NCI-H774 (cell line): ENCODE measurements around the gene SCFD2.
"Not testable (repeated sequence)": the region's sequence is repeated elsewhere in the genome, so short reads cannot be mapped to it uniquely, and the experiment has no call there.

ENCODE experiments used
- DNase-seq: peaks from one replicate; lab custom pipeline; 2025; lab: John Stamatoyannopoulos, UW

Gene SCFD2

GRCh38 chr4:53139256-53139655 lies 226.6 kb downstream of the SCFD2 start:
- not testable (repeated sequence) for DNase-seq

DNA sequence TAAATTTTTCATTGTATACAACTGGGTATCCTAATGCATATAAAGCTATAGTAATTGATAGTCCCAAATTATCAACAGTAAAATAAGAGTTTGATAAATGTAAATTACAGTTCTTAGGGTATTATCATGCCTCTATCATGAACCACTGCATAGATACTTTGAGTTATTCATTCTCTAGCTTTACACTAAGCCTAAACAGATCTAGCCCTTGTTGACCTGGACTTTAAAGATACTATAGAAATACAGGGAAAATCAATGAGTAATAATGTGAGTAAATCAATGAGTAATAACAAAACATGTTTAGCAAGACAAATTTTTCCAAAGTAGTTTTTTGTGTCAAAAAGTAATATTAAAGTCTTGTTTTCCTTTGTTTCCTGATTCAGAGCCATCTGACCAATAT lies 228.4 kb downstream of the SCFD2 start:
- no peak for DNase-seq

- no peak for DNase-seq
Observed at GRCh38 chr4:53136954-53137353, 228.9 kb downstream of the SCFD2 start.

DNA sequence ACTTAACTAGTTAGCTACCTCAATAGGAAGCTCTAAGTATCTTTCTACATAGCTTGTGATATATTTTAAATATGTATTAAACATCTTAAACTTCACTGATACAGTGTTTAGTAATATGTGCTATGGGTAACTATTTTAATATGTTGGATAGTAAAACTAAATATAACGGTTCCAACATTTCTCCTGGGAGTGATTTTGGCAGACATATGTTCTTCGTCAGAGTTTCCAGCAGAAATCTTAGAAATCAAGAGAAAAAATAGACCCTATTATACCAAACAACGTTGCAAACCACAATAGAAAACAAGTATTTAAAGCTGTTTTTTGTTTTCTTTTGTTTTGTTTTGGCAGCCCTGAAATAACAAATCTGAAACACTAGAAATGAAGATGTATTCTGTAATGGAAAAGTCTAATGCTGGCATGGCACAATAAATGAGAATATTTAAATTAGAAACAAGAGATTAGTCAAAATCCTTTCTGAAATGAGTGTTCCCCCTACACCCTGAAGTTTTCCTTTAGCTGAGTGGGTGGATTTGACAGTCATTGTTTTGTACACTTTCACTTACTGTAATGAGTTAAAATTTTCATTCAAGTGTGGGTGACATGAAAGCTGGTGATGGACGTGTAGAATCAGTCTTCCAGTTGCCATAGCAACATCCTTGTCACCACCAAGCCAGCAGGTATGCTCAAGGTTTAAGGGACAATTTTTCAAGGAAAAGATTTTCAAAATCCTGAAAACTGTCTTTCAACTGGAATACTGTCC lies 233.5 kb downstream of the SCFD2 start:
- no peak for DNase-seq

GRCh38 chr4:53131562-53131925 lies 234.3 kb downstream of the SCFD2 start:
- no peak for DNase-seq

GRCh38 chr4:53130896-53131561 lies 234.8 kb downstream of the SCFD2 start:
- DNase-seq, result no peak

- DNase-seq, result no peak
Observed at GRCh38 chr4:53128706-53129357, 237.0 kb downstream of the SCFD2 start.

DNA sequence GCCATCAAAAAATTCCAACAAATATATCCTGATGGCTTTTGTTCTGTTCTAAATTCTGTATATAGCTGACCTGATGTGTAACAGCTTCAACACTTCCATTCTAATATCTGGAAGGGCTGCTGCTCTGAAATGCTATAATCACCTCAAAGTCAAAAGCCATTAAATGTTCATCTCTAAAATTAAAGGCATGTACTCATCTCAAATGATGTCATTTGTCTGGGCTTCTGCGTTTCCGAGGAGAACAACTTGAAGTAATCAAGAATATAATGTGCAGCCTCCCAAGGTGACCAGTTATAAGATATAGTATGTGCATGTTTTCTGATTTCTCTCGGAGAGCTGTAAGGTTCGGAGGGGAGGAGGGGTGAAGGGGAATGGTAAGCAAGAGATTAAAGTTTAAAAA lies 237.6 kb downstream of the SCFD2 start:
- DNase-seq, result no peak

GRCh38 chr4:53127365-53127764 lies 238.5 kb downstream of the SCFD2 start:
- DNase-seq, result no peak

- no peak for DNase-seq
Observed at GRCh38 chr4:53126099-53126498, 239.8 kb downstream of the SCFD2 start.

DNA sequence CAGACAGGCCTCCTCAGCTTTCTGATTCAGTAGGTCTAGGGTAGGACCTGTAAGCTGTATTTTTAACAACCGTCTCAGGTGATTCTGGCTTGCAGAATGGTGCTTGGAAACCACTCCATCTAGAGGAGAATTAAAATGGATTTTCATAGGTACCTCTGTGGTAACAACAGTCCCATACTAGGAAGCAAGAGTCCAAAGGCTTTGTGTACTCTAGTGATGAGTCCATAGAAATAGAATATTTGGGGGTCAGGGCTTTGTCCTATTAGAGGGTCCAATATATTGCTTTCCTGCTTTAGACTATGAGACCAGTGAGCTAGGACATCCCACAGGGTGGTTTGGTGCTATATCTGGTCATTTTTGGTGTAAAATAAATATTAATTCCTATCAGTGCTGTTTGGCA lies 242.0 kb downstream of the SCFD2 start:
- no peak for DNase-seq

DNA sequence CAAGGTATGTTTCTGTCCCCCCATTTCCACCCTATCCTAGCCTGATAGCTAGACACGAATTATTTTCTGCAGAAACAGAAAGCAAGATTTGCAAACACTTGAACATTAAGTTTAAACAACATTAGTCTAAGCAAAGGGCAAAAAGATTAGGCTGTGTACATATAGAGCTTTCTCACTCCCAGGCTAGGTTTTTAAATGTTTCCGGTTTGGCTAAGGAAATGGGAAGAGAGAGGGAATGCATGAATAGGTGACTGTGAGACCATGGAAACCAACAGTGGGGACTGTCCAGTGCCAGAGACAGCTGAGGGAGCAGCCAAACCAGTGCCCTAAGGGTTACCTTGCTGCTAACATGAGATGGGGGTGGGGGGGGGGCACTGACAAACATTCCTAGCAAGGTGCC lies 242.7 kb downstream of the SCFD2 start:
- peak; percentile 2 for DNase-seq

- no peak for DNase-seq
Observed at GRCh38 chr4:53122280-53123116, 243.4 kb downstream of the SCFD2 start.

GRCh38 chr4:53121264-53121865 lies 244.5 kb downstream of the SCFD2 start:
- DNase-seq, result no peak

- no peak for DNase-seq
Observed at GRCh38 chr4:53120778-53121177, 245.1 kb downstream of the SCFD2 start.

DNA sequence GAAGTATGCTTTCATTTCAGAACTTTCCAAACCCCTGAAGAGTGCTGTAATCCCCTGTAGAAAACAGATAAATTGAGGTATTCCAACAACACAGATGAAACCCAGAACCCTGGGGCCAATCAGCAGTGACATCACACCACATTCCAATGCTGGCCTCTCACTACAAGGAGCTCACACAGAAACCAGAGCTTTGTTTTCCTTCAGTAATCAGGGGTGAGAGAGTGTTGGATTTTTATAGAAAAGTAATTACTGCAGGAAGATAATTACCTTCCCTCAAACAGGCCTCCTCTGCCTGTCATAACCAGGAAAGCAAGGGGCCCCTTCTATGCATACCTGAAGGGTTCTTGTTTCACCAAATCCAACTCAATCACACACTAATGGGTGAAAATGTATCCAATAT lies 246.2 kb downstream of the SCFD2 start:
- DNase-seq, result no peak

- no peak for DNase-seq
Observed at GRCh38 chr4:53118676-53119075, 247.2 kb downstream of the SCFD2 start.

- no peak for DNase-seq
Observed at GRCh38 chr4:53116954-53117353, 248.9 kb downstream of the SCFD2 start.

DNA sequence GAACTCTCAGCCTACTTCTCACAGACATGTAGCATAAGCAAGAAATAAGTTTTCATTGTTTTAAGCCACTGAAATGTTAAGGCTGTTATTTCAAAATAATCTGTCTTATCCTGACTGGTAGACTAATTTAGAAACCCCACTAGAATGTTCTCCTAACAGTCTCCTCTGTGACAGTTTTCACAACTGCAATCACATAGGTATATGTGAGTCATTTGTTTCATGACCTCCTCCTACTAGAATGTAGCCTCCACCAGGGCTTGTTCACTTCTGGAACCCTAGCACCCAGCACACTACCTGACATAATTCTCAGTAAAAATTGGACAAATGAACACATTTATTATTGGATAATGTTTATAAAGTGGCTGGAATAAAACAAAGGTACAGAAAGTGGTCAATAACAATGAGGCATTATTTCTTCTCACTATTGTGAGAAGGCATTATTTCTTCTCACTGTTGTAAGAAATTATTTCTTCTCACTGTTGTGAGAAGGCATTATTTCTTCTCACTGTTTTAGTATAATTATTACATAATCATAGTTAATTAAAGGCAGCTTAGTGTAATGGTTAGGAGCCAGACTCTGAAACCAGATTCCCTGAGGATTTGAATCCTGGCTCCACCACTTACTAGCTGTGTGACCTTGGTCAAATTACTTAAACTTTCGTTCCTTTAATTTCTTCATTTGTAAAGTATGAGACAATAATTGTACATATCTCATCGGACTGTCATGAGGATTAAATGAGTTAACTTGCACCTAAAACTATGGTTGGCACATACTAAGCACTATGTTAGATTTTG lies 252.2 kb downstream of the SCFD2 start:
- no peak for DNase-seq

- DNase-seq, result no peak
Observed at GRCh38 chr4:53105313-53105712, 260.5 kb downstream of the SCFD2 start.

GRCh38 chr4:53103481-53103880 lies 262.4 kb downstream of the SCFD2 start:
- no peak for DNase-seq
